ENCODE results near the gene POLR3C. TPM values are rescaled to one million over a fixed set of nuclear protein-coding genes. Genes with fewer than 3 reads are reported as not detected.

The POLR3C gene
- total and polyA plus RNA-seq, 2 donors (not counting 1 experiment from before 2014, with no cell fraction given), result 38.3 to 45.1 TPM

DNA sequence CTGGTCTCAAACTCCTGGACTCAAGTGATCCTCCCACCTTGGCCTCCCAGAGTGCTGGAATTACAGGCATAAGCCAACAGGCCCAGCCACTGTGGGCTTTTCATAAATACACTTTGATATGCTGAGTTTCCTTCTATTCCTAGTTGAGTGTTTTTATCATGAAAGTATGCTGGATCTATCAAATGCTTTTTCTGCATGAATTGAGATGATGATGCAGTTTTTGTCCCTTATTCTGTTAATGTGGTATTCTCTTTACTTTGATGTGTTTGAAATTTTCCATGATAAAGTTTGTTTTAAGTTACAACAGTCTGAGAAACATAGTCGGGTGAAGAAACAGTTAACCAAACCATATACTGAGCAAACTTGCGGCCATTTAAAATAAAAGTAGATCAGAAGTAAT is 24.2 kb upstream of the POLR3C start:
- Histone ChIP-seq H2AFZ (ENCODE audit: low read length) (no peak overlapping the region), H3K27ac (ENCODE audit: insufficient read depth, low read length) (no peak overlapping the region), H3K9me3 (ENCODE audit: control insufficient read depth, insufficient read depth, low read depth, low read length) (no peaks in the 10 kb centered on the region), H3K27me3 (ENCODE audit: control insufficient read depth, insufficient read depth, low read length) (no peaks in the 10 kb centered on the region), H3K4me1 (ENCODE audit: control insufficient read depth, extremely low read depth, insufficient read depth, low read length) (peaks cover 2% of the 10 kb centered on the region), H3K4me2 (ENCODE audit: extremely low read depth, insufficient read depth, low read length) (no peak overlapping the region), H3K9ac (ENCODE audit: insufficient read depth, low read length) (no peak overlapping the region), H3K4me3 (replicated peaks in 1 of 4; ENCODE audit: control extremely low read depth in 1 of 4, insufficient read depth in 1 of 4, low read depth in 3 of 4, low read length in 4 of 4) (no peak overlapping the region), H3K36me3 (ENCODE audit: control insufficient read depth, insufficient read depth, low read length) (no peaks in the 10 kb centered on the region), H4K20me1 (ENCODE audit: control insufficient read depth, extremely low read depth, insufficient read depth, low read length) (no peaks in the 10 kb centered on the region), H3K79me2 (ENCODE audit: control insufficient read depth, insufficient read depth, low read length) (peaks cover 72% of the 10 kb centered on the region)
- no peak for TF ChIP-seq EZH2 (IDR thresholded peaks at IDR 0.05; ENCODE audit: low read length, missing control alignments)
- TF ChIP-seq, protein P1, sequence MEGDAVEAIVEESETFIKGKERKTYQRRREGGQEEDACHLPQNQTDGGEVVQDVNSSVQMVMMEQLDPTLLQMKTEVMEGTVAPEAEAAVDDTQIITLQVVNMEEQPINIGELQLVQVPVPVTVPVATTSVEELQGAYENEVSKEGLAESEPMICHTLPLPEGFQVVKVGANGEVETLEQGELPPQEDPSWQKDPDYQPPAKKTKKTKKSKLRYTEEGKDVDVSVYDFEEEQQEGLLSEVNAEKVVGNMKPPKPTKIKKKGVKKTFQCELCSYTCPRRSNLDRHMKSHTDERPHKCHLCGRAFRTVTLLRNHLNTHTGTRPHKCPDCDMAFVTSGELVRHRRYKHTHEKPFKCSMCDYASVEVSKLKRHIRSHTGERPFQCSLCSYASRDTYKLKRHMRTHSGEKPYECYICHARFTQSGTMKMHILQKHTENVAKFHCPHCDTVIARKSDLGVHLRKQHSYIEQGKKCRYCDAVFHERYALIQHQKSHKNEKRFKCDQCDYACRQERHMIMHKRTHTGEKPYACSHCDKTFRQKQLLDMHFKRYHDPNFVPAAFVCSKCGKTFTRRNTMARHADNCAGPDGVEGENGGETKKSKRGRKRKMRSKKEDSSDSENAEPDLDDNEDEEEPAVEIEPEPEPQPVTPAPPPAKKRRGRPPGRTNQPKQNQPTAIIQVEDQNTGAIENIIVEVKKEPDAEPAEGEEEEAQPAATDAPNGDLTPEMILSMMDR (conservative IDR thresholded peaks at IDR 0.05 in 1 of 2, IDR thresholded peaks at IDR 0.05 in 1 of 2; ENCODE audit: low read depth in 1 of 2, low read length in 2 of 2), result no peak
- DNase-seq (ENCODE audit: low read depth in 2 of 2), result peak in 1 of 2 donors; percentile 62

DNA sequence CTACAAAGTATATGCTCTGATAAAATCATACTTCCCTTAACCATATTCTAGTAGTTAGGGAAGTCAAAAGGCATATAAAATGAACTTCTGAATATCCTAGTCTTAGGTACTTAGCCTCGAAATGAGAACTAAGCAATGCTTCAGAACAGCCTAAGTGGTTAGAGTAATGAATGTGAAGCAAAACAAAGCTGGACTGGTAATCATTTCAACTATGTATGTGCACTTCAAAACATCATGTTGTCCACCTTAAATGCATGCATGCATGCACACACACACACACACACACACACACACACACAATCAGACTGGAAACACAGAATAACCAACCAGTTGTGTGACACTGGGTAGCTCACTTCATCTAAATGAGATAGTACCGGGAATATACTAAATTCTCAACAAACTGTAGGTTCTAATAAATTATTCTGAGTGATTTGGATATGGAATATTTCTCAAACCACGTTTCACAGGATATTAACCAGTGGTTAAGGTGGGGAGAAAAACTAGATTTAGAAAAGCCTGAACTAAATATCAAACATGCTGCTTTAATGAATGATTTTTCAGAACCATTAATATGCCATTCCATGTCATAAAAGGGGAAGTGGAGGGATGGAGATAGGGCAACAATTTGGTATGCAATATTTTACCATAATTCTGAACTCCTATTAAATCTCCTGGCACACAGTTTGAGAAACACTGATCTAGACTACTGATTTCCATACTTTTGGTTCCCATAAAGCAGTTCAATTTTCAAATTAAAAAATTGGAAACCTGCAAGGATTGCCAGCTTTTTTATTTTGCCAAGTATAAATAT is 19.6 kb upstream of the POLR3C start:
- peak in 1 of 2 donors; percentile 55 for DNase-seq (ENCODE audit: low read depth in 2 of 2)
- Histone ChIP-seq H3K27me3 (ENCODE audit: control insufficient read depth, insufficient read depth, low read length) (no peaks in the 10 kb centered on the region), H3K79me2 (ENCODE audit: control insufficient read depth, insufficient read depth, low read length) (peaks cover 84% of the 10 kb centered on the region), H2AFZ (ENCODE audit: low read length) (no peak overlapping the region), H3K36me3 (ENCODE audit: control insufficient read depth, insufficient read depth, low read length) (no peaks in the 10 kb centered on the region), H4K20me1 (ENCODE audit: control insufficient read depth, extremely low read depth, insufficient read depth, low read length) (no peaks in the 10 kb centered on the region), H3K4me1 (ENCODE audit: control insufficient read depth, extremely low read depth, insufficient read depth, low read length) (peaks cover 2% of the 10 kb centered on the region), H3K9ac (ENCODE audit: insufficient read depth, low read length) (no peak overlapping the region), H3K4me3 (replicated peaks in 1 of 4; ENCODE audit: control extremely low read depth in 1 of 4, insufficient read depth in 1 of 4, low read depth in 3 of 4, low read length in 4 of 4) (no peak overlapping the region), H3K4me2 (ENCODE audit: extremely low read depth, insufficient read depth, low read length) (no peak overlapping the region), H3K9me3 (ENCODE audit: control insufficient read depth, insufficient read depth, low read depth, low read length) (no peaks in the 10 kb centered on the region), H3K27ac (ENCODE audit: insufficient read depth, low read length) (no peak overlapping the region)
- TF ChIP-seq EZH2 (IDR thresholded peaks at IDR 0.05; ENCODE audit: low read length, missing control alignments), result no peak
- TF ChIP-seq, protein P1 (conservative IDR thresholded peaks at IDR 0.05 in 1 of 2, IDR thresholded peaks at IDR 0.05 in 1 of 2; ENCODE audit: low read depth in 1 of 2, low read length in 2 of 2), result no peak

DNA sequence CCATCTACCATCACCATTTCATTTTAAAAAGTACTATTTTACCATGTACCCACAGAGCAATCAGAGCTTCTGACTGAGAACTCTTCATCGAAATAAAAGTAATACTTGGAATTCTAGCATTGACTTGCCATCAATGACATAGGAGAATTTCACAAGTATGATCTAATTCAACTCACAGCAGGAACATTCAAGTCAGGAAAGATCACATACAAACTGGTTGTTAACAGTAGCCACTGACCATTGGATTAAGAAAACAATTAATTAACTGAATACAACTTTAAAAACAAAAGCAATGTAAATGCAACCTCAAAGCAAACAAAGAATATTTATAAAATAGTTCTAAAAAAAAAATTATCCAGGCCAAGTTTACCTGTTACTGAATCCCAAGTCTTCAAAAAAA is 18.9 kb upstream of the POLR3C start:
- Histone ChIP-seq H4K20me1 (ENCODE audit: control insufficient read depth, extremely low read depth, insufficient read depth, low read length) (no peaks in the 10 kb centered on the region), H3K79me2 (ENCODE audit: control insufficient read depth, insufficient read depth, low read length) (peaks cover 80% of the 10 kb centered on the region)
- peak; percentile 34 to 40 for DNase-seq (ENCODE audit: low read depth in 2 of 2)

More for the DNA sequence above, 18.9 kb upstream of the POLR3C start:
- H3K4me1 ChIP-seq (ENCODE audit: control insufficient read depth, extremely low read depth, insufficient read depth, low read length), result peaks cover 2% of the 10 kb centered on the region
- H2AFZ ChIP-seq (ENCODE audit: low read length), result no peak overlapping the region
- H3K4me2 ChIP-seq (ENCODE audit: extremely low read depth, insufficient read depth, low read length), result no peak overlapping the region
- H3K27ac ChIP-seq (ENCODE audit: insufficient read depth, low read length), result no peak overlapping the region
- H3K9ac ChIP-seq (ENCODE audit: insufficient read depth, low read length), result no peak overlapping the region
- H3K4me3 ChIP-seq (replicated peaks in 1 of 4; ENCODE audit: control extremely low read depth in 1 of 4, insufficient read depth in 1 of 4, low read depth in 3 of 4, low read length in 4 of 4), result no peak overlapping the region
- no peaks in the 10 kb centered on the region for H3K36me3 ChIP-seq (ENCODE audit: control insufficient read depth, insufficient read depth, low read length)
- TF ChIP-seq EZH2 (IDR thresholded peaks at IDR 0.05; ENCODE audit: low read length, missing control alignments), result no peak
- TF ChIP-seq, protein P1 (conservative IDR thresholded peaks at IDR 0.05 in 1 of 2, IDR thresholded peaks at IDR 0.05 in 1 of 2; ENCODE audit: low read depth in 1 of 2, low read length in 2 of 2), result no peak
- no peaks in the 10 kb centered on the region for H3K9me3 ChIP-seq (ENCODE audit: control insufficient read depth, insufficient read depth, low read depth, low read length)
- no peaks in the 10 kb centered on the region for H3K27me3 ChIP-seq (ENCODE audit: control insufficient read depth, insufficient read depth, low read length)

Measured in fibroblast of lung (primary cell).